HG03457 (cell line): Measurements from ENCODE around the gene OPRM1.
"Not testable (repeated sequence)": the region's sequence is repeated elsewhere in the genome, so short reads cannot be mapped to it uniquely, and the experiment has no call there.

Experiments
- ATAC-seq: cut with Tn5 transposase; IDR thresholded peaks from one replicate; pipeline ENCODE4 v1.9.1; 2021; ENCODE audit warnings: moderate number of reproducible peaks; ENCODE audit not compliant: unreplicated experiment

The OPRM1 gene

DNA sequence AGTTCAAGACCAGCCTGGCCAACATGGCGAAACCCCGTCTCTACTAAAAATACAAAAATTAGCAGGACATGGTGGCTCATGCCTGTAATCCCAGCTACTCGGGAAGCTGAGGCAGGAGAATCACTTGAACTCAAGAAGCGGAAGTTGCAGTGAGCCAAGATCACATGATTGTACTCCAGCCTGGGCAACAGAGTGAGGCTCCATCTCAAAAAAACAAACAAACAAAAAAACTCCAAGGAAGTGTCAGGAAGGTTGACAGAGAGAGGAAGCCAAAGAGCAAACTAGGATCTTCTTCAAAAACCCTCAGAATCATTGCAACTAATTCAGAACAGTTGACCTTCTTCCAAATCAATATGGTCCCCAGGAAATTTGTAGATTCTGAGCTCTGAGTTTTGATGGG, 162.6 kb downstream of the OPRM1 start:
- not testable (repeated sequence) for ATAC-seq

DNA sequence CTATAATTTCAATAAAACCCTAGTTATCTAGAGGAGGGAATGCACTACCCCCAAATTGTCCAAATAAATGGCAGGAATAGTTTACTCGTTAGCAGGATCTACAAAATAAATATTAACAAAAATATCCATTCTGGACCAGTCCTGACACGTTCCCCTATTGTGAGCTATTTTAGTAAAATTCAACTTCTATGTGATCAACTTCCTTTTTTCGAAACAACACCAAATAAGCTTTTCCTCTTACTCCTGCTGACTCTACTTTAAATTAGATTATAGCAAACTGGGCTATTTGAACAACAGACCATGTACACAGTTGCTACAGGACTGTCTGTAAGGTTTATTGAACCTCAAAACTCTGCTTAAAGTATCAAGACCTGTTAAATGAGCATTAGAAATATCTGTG, 163.3 kb downstream of the OPRM1 start:
- no peak for ATAC-seq

DNA sequence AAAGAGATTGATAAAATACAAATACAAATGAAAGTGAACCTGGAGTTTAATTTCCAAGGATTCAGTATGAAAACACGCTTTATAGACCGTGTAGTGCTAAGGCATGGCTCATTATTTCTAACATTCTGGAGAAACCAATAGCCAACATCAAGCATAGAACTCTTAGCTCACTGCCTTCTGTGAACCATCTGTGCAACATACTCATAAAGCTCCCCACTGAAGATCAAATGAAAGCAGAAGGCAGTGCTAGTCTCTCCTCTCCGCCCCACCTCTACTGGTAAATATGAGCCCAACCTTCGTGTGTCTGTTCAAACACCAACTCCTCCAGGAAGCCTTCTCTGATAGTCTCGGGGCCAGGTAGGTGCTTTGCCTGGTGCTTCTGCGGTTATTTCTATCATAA, 163.9 kb downstream of the OPRM1 start:
- no peak for ATAC-seq

DNA sequence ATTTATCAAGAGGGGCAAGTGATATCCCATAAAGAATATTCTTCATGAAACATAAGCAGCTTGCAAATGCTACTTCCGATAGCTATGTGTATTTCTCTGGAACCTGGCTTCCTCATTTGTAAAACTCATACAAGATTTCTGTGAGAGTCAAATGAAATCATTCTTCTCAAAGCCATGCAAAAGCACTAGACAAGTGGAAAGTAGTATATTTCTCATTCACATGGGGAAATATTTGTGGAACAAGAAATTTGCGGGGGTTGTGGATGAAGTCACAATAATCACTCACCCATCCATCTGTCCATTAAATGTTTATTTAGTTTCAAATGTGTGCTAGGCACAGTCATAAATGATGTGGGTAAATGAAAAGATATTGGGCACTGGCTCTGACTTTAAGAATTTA, 167.1 kb downstream of the OPRM1 start:
- ATAC-seq, result no peak

DNA sequence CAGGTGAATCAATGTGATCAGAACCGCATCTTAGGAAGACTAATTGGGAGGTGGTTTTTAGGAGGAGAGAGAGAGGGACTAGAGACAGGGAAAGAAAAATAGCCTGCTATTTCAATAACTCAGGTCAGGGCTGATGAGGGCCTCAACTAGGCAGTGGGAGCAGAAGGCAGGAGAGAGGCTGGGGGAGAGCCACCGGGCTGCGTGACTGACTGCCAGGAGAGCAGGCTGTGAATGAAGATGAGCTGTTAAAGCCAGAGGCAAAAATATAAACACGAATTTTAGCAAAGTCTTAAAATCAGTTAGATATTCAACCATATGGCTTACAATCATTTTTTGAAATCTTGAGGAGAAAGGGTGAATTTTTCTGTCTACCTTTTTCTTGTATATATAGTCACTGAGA, 168.0 kb downstream of the OPRM1 start:
- ATAC-seq, result no peak

DNA sequence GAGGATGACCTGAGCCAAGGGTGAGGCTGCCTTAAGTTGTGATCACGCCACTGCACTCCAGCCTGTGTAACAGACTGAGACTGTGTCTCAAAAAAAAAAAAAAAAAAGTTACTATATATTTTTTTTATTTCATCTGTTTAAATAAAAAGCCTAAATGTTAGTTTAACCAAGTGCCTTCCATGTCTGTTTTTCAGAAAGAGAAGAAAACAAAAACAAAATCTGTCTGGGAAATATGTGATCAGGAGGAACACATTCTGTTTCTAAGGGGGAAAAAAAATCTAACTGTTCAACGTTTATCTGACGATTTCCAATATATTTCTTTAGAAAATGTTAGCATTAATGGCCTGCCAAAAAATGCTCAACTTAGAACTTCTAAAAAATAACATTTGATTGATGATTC, 170.5 kb downstream of the OPRM1 start:
- ATAC-seq, result no peak

DNA sequence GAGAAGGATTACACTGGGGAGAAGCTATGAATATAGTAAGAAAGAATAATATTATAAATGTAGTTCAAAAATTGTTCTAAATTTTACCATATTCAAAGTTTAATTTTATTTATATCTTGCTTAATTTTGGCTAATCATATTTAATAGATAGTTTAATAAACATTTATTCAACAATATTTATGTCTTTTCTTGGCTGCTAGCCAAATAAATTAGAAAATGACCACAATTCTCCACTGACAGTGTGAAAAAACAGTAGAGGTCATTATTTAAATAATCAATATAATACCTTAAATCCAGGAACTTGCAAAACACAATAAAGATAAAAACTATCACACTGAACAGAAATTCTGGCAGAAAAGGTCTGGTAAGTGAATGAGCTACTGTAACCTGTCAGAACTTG, 171.6 kb downstream of the OPRM1 start:
- no peak for ATAC-seq

DNA sequence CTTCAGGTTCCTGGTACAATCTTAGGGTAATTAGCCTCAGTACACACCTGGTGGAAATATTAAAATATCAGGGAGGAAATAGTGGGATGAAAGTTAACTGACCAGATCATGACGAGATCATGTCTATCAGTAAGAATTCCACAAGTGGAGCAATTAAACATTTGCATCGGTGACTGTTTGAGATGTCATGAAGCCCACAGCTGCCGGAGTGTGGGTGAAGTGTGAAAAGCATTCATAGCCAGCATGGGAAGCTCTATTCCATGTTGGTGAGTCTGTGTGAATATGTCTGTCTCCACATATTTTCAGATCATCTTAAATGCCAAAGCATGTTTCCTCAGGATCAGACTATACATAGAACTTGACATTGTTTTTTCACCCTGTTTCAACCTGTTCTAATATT, 174.7 kb downstream of the OPRM1 start:
- ATAC-seq, result no peak

DNA sequence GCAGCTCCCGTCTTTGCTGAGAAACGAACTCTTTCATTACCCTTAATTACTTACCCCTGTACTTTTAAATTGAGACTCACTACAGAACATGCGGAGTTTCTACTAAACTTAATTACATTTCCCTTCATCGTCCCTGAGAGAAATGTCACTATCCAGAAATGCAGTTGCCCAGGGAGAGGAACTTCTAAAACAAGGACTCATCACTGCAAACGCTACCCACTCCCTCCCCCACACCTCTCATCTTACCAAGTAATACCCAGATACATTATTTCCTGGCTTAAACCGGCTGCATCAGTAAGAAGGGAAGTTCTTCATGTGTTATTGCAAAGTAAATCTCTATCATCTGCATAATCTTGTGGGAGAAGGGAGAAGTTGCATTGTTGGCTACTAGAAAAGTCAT, 179.3 kb downstream of the OPRM1 start:
- no peak for ATAC-seq

DNA sequence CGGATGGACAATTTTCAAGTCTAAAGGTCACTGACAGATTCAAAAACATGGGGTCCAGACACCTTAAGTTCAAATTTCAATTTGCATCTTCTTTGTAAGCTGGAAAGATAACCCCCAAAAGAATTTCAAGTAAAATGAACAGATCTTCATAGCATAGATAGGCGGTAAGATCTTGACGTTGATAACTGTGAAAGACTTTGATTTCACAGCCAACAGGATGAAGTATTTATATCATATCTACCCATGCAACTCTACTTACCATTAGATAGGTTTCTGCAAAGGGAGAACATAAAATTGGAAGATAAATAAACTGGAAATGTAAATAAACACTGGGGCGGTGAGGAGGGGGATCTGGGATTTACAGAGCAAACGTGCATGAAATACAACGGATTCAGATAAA, 179.7 kb downstream of the OPRM1 start:
- ATAC-seq, result no peak

DNA sequence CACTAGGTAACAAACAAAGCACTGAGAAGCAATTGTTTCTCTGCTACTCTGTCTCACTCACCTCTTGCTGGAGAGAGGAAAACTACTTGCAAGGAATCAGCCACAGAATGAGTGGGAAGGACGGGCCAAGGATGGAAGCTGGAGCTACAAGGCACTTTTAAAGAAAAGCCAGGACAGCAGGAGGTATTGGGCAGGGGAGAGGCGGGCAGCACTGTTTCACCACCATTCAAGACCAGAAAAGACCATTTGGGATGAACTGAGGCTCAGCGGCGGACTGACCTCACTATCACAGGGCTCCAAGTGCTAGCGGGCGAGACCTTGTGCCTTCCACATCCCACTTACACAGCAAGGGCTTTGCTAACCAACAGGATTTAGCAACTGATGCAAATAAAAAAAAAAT, 180.2 kb downstream of the OPRM1 start:
- no peak for ATAC-seq

DNA sequence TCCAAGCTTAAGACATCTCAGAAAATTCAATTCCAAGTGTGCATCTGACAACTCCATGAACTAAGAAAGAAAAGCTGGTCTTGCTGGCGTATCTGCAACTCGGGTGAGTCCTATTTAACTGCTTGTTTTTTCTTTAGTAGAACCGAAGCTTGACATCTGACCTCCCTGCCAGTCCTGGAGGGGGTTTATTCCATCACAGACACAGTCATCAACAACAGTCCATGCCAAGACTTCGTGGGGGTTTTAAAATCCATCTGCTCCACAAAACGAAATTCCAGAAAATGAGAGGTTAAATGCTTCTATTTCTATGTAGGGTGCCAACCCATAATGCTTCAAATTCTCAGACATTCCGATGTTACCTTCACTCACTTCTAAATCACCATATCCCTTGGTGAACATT, 183.7 kb downstream of the OPRM1 start:
- no peak for ATAC-seq

DNA sequence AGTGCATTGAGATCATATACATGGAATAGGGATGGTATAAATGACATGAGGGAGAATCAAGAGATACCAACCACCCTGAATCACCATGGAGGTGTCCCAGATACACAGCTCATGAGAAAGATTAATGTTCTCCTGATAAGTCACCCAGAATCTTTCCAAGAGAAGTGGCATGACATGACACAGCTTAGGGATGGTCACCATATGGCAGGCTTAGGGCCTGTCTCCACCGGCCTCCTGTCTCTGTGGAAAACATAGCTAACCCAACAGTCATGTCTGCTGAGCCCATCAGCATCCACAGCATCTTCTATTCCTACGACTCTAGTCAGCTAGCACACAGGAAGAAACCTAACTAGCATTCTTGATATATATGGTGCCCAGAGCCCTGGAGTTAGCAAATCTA, 184.3 kb downstream of the OPRM1 start:
- ATAC-seq, result no peak

DNA sequence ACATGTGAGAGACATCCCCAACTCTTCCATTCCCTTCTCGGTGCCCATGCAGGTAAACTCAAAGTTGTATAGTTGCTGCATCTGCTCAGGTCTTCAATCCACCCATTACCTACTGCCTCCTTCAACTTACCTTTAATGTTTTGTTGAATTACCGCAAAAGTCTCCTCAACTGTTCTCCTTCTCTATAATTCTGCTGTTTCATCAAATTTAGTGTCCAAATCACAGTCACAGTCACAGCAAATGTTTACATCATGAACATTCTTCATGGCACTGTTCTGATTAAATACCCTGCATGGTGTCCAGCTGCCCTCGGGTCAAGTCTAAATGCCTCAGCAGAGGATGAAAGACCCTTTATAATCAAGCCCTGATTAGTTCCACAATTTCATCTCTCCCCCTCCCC, 187.4 kb downstream of the OPRM1 start:
- ATAC-seq, result no peak

DNA sequence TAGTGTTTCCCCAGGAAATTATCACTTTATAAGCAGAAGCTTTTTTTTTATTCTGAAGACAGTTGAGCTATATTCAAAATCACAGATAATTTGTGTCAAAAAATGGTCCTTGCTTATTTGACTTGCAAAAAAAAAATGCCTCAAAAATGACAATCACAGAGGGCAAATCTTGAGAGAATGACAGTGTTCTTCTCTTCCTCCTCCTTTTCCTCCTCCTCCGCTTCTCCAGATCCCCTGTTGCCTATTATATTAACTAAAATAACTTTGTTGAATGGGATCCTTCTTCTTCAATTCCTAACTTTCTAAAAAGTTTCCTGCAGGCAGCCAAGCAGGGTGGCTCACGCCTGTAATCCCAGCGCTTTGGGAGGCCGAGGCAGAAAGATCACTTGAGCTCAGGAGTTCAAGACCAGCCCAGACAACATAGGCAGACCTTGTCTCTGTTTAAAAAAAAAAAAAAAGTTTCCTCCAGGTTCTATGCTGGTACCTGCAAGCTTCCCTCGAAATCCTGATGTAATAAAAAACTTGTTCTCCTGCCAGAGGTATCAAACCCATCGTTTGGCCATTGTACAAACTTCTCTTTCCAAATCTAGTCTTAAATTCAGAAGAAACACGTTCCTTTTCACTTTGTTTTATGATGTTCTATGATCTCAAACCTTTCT, 189.0 kb downstream of the OPRM1 start:
- no peak for ATAC-seq

DNA sequence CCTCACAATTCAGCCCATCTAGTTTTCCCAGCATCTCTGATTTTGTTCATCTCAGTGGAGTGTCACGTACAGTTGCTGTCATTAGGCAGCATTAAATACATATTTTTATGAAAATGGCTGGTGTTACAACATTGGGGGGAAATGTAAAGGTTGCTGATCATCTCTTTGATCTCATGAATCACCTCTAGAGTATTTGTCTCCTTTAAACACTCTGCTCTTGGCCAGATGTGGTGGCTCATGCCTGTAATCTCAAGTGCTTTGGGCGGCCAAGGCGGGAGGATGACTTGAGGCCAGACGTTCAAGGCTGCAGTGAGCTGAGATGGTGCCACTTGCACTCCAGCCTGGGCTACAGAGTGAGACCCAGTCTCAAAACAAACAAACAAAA, 189.5 kb downstream of the OPRM1 start:
- no peak for ATAC-seq

DNA sequence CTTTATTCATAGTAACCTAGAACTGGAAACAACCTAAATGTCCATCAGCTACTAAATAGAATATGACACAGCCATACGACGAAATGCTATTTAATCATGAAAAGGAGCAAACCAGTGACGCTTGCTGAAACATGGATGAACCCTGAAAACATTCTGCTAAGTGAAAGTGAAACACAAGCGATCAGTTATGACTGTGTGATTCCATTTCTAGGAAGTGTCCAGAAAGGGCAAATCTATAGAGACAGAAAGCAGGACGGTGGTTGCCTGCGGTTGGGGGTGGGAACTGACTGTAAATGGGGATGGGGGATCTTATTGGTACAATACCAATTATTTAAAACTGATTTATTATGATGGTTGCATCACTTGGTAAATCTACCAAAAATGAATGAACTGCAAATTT, 190.7 kb downstream of the OPRM1 start:
- ATAC-seq, result peak; percentile 65

DNA sequence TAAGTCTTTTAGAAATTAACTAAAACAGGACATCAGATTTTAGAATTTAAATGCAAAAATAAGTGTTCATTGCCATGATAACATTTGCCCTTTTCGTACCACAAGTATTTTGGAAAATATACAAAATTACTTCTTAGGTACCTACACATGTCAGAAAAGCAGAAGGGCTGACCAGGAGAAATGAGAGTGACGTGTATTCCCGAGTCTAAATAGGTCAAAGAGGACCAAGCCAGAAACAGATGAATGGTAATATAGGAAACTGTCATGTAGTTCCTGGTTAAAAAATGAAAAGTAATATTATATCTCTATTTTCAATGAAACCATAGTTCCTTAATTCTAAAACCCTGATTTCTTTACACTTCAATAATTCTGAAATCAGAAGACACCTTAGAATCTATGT, 191.4 kb downstream of the OPRM1 start:
- ATAC-seq, result no peak

DNA sequence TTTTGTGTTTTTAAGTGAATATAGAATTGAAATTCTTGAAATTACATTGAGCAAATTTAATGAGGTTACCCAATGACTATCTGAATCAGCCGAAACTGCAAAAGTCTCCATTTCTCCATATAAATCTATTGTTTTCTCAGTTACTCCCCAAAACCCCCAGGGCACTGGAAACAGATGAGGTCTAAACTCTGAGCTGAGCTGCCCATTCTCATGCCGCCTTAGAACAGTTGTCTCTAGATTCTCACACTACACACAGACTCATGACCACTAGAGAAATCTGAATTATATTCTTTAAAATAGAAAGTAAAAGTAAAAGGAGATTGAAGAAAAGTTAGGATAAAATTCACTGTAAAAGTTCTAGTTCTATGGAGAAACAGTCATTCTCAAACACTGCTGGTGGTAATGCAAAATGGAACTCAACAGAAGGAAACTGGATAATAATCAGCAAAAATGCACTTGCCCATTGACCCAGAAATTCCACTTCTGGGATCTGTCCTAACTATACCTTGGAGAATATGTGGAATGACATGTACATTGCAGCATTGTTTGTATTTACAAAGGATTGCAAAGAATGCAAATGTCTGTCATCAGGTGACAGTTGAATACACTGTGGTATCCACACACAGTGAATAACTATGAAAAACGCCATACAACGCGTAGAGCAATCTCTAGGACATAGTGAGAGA, 192.0 kb downstream of the OPRM1 start:
- no peak for ATAC-seq

DNA sequence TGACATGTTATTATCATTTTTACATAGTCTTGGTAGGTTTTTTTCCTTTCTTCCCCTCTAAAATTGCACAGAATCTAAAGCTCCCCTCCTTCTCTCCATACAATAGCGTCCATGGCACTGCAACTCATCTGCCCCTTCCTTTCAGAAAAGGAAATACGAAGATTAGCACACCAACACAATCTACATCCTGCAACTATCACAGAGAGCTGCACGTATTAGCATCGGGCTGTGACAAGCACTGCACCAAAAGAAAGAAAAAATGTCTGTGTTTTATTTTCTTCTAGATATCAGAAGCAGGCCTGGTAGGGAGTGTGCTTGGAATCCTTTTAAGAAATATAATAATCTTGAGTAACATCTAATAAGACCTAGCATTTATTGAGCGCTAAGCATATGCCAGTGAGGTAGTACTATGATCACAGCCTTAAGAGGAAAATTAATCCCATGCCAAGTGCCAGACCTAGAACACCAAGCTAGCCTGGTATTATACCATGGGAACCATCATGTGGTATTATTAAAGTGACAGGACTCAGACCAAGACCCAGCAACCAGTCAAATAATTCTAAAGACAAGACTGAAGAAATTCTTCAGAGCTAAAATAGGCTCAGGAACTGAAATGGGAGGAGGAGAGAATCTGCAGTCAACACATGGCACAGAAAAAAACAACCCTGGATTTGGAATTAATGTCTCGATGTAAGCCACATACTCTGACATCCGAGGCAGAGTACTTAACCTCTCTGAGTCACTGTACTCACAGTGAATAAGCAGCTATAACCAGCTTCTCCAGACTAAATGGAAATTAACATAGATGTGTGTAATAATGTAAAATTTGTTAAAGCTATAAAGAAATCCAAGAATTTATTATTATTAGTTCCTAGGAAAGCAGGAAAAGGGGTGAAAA, 193.2 kb downstream of the OPRM1 start:
- ATAC-seq, result no peak

DNA sequence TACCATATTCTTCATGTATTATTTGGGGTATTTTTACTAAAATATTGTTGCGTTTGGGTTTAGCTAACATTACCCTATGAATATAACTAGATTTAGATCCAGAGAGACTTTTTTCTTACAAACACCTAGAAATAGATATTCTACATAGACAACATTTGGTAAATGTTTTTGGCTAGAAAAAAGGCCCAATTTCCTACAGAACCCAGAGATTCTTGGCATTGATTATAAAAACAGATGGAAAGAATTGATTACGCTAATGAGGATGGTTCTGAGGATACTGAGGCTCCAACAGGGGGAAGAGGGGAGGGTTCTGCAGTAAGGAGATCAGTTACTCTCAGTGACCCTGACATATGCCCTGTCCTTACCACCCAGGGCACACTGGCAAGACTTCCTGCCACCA, 194.3 kb downstream of the OPRM1 start:
- no peak for ATAC-seq
